Nephron (organoid): Measurements from ENCODE around the gene IL1RAP.

ENCODE experiments used
- H3K27ac Mint-ChIP-seq, 3 experiments: 2 replicates each; pipeline ENCODE4 v1.8.0; 2020; ENCODE audit warnings: mixed read lengths in 3 of 3, mild to moderate bottlenecking in 2 of 3, moderate library complexity in 1 of 3
- H3K27me3 Mint-ChIP-seq: 2 replicates; pipeline ENCODE4 v1.8.0; 2021; ENCODE audit warnings: low read depth, mild to moderate bottlenecking, moderate library complexity, mixed read lengths
- H3K36me3 Mint-ChIP-seq: 2 replicates; pipeline ENCODE4 v1.8.0; 2020; ENCODE audit warnings: low read depth, mixed read lengths
- H3K4me1 Mint-ChIP-seq: 2 replicates; pipeline ENCODE4 v1.8.0; 2020; ENCODE audit warnings: mixed read lengths
- H3K4me3 Mint-ChIP-seq, 3 experiments: 2 replicates each; pipeline ENCODE4 v1.8.0; 2020; ENCODE audit warnings: mild to moderate bottlenecking in 3 of 3, mixed read lengths in 3 of 3, moderate library complexity in 2 of 3
- H3K9me3 Mint-ChIP-seq: 2 replicates; pipeline ENCODE4 v1.8.0; 2020; ENCODE audit warnings: mixed read lengths
- CTCF ChIP-seq, 3 experiments: fragments of 200-600 bp; sonication (generic); IDR thresholded peaks; one replicate each; pipeline ENCODE4 v1.5.0; 2021; ENCODE audit warnings: antibody characterized with exemption in 3 of 3; ENCODE audit not compliant: unreplicated experiment in 3 of 3

Gene IL1RAP

DNA sequence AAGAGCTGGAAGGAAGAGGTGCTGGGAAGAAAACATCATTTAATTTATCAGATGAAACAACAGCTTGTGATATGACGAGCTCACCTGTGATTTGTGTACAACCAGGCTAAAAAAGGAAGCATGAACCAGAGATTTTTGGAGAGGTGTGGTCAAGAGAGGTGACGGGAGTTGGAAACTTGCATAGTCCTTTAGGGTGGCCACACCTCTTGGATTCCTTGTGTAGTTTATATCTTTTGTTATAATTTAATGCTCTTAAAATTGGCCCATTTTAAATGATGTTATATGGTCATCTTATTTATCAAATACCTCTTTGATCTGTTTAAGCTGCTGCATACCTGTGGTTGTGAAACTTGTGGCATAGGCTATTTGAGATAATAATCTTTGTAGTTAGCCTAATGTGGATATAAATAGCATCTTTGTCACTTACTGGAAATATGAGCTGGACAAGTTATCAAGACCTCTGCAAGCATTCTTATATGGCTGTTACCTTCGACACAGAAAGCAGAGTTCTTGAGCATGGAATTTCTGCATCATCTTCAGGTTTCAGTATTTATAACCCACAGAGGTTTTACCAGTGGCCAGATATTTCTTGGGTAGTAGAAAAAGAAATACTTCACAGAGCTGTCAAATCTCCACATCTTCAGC lies 49.1 kb downstream of the IL1RAP start:
- Mint-ChIP-seq H3K4me3 (no peak overlapping the region), H3K36me3 (no peaks in the 10 kb centered on the region), H3K9me3 (no peaks in the 10 kb centered on the region), H3K4me1 (peaks cover 7% of the 10 kb centered on the region), H3K27me3 (no peaks in the 10 kb centered on the region), H3K27ac (no peak overlapping the region)
- TF ChIP-seq CTCF (IDR thresholded peaks at IDR 0.05; ENCODE audit: unreplicated experiment in 3 of 3) = no peak

DNA sequence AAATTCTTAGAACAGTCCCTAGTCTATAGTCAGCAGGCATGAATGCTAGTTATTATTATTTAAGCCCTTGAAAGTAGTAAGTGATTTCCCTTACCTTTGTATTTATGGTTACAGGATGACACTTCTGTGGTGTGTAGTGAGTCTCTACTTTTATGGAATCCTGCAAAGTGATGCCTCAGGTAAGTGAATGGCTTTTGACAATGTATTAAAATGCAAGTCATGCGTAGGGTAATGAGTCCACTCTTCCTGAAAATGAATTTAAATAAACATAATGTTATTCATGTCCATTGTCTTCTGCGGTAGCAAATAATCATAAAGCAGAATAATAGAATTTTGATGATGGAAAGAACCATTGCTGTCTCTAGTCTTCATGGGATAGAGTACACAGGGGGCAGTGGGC lies 50.3 kb downstream of the IL1RAP start:
- no peaks in the 10 kb centered on the region for H3K36me3 Mint-ChIP-seq
- peaks cover 7% of the 10 kb centered on the region for H3K4me1 Mint-ChIP-seq
- TF ChIP-seq CTCF (IDR thresholded peaks at IDR 0.05; ENCODE audit: unreplicated experiment in 3 of 3) = no peak
- no peaks in the 10 kb centered on the region for H3K9me3 Mint-ChIP-seq
- no peak overlapping the region for H3K4me3 Mint-ChIP-seq
- H3K27me3 Mint-ChIP-seq = no peaks in the 10 kb centered on the region
- H3K27ac Mint-ChIP-seq = no peak overlapping the region

- no peak for TF ChIP-seq CTCF (IDR thresholded peaks at IDR 0.05; ENCODE audit: unreplicated experiment in 3 of 3)
- Mint-ChIP-seq H3K4me3 (no peak overlapping the region), H3K9me3 (no peaks in the 10 kb centered on the region), H3K27me3 (no peaks in the 10 kb centered on the region), H3K27ac (no peak overlapping the region), H3K4me1 (peaks cover 7% of the 10 kb centered on the region), H3K36me3 (no peaks in the 10 kb centered on the region)
These were observed 52.4 kb downstream of the IL1RAP start for GRCh38 chr3:190566043-190566933.

DNA sequence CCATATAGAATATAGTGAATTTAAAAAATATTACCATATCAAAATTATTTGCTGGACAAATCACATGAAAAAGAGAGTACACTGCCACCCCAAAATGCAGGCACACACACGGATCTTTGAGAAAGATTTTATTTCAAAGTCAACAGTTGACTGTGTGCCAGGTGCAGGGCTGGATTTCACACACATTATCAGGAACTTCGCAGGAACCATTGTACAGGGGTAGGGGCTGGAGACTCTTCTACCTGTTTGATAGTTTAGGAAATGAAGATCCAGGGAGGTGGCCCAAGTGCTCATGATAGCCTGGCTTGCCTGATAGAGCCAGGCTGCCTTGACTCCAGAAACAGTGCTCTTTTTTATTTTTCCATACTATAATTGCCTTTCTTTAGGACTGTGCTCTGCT lies 54.2 kb downstream of the IL1RAP start:
- Mint-ChIP-seq H3K9me3 (no peaks in the 10 kb centered on the region), H3K4me1 (peaks cover 6% of the 10 kb centered on the region), H3K36me3 (no peaks in the 10 kb centered on the region), H3K4me3 (no peak overlapping the region), H3K27ac (no peak overlapping the region), H3K27me3 (no peaks in the 10 kb centered on the region)
- no peak for TF ChIP-seq CTCF (IDR thresholded peaks at IDR 0.05; ENCODE audit: unreplicated experiment in 3 of 3)

DNA sequence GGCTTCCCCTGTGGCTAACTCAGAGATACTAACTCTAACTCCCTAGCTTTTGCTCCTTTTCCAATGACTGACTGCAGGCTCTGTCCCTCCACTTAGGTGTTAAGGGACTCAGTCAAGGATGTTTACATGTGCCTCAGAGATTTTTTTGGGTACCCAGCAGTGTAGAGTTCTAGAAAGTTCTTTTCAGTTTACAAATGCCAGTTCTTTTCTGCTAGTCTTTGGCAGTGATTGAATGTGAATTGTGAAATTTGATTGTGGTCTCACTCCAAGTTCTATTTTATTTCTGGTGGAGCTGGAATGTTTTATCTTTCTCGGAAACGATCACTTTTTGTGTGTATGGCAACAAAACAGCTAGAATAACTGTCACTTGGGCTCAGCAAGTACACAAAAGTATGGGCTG lies 60.6 kb downstream of the IL1RAP start:
- Mint-ChIP-seq H3K36me3 (no peaks in the 10 kb centered on the region), H3K4me1 (no peaks in the 10 kb centered on the region), H3K27ac (no peak overlapping the region), H3K4me3 (no peak overlapping the region), H3K27me3 (no peaks in the 10 kb centered on the region), H3K9me3 (no peaks in the 10 kb centered on the region)
- no peak for TF ChIP-seq CTCF (IDR thresholded peaks at IDR 0.05; ENCODE audit: unreplicated experiment in 3 of 3)
